GM13977 (cell line): Measurements from ENCODE around the gene ITPRIP.

ENCODE experiments used
- DNase-seq: peaks from one replicate; pipeline ENCODE4 v3.0.0; 2012; ENCODE audit warnings: low spot score
- CTCF ChIP-seq: IDR thresholded peaks from 2 replicates; pipeline ENCODE4 v1.5.1; 2012; ENCODE audit warnings: mild to moderate bottlenecking, control low read depth; ENCODE audit not compliant: insufficient read depth; ENCODE audit errors: extremely low read depth, missing control alignments
- in situ Hi-C: fragments of 300-500 bp; cut with MboI; formaldehyde crosslinking; loops from one replicate; pipeline ENCODE4 v1.12.0; 2022; ENCODE audit warnings: low sequenced_read_pairs, low pct_unique_long_range_greater_than_20kb, mixed read lengths, inconsistent platforms; ENCODE audit not compliant: unreplicated experiment

The ITPRIP gene

DNA sequence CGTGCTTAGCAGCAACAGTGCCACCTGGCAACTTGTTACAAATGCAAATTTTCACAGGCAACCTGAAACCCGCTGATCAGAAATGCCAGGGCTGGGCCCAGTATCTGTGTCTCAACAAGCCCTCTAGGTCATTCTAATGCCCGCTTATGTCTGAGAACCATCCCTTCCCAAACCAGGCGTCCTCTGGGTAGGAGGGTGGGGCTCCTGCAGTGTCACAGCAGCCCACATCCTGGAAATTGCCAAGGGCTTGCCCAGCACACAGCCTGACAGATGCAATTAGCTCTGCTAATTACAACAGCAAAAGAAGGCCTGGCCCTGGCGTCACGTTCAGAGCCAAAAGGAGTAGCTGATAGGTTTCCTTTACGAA lies 15.9 kb downstream of the ITPRIP start:
- no peak for TF ChIP-seq CTCF
- in situ Hi-C loops, result no loop called here
- DNase-seq, result no peak

DNA sequence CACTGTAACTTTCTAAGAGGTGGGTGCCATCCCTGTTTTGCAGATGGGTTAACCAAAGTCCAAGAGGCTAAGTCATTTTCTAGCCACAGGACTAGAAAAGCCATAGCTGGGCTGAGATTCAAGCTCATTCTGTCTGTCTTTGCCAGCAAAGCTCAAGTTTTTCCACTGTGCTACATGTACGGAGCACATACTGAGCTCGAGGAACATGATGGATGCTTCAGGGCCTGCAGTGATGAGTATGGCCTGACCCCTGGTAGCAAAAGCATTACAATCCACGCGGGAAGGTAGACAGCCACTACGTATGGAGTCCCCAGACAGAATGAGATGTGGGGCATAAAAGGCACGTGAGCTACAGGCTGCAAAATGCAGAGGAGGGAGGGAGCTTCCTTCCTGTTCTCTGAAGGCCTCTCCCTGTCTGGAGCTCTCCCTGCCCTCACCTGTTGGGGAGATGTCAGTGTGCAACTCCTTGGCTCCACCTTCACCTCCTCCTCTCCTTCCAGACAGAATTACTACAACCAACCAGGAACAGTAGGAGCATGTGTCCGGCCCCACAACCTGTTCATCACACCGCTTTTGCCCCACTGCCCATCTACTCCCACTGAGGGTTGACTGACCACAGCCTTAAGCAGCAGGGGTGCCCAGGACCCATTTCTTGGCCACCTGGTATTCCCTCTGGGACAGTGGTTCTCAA lies 16.4 kb downstream of the ITPRIP start:
- no peak for DNase-seq
- in situ Hi-C loops, result no loop called here
- TF ChIP-seq CTCF, result no peak

GRCh38 chr10:104321226-104321625 lies 17.0 kb downstream of the ITPRIP start:
- TF ChIP-seq CTCF, result no peak
- DNase-seq, result no peak
- in situ Hi-C loops, result no loop called here

GRCh38 chr10:104318810-104319741 lies 19.2 kb downstream of the ITPRIP start:
- DNase-seq, result no peak
- in situ Hi-C loops, result no loop called here
- TF ChIP-seq CTCF, result no peak

- in situ Hi-C loops, result no loop called here
- no peak for TF ChIP-seq CTCF
- DNase-seq, result no peak
Observed at GRCh38 chr10:104318326-104318725, 19.9 kb downstream of the ITPRIP start.

GRCh38 chr10:104317726-104318299 lies 20.5 kb downstream of the ITPRIP start:
- no peak for DNase-seq
- TF ChIP-seq CTCF, result no peak
- in situ Hi-C loops, result no loop called here
